ENCODE measurements around the gene MAP3K3. TPM values are rescaled to one million over a fixed set of nuclear protein-coding genes. Genes with fewer than 3 reads are reported as not detected.
A peak's percentile ranks its signal among the peaks of the same experiment; 100 is the strongest.

The MAP3K3 gene
- total RNA-seq, 4 donors from 2014 or later: 47.0 to 89.8 (median 53.7) TPM

DNA sequence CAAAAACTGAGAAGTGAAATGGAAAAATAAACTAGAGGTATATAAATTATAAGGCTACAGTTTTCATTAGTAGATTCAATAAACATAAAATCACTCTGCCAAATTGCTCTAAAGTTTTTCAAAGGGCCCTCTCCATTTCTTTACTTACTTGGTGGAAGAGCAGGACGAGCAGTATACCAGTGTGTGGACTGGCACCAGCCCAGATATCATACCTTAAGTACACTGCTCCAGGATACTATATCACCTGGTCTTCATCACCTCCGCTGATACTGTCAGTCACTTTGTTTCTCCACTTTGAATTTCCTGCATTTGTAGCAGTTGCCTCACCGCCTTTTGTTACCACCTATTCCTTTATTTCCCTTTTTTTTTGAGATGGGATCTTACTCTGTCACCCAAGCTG lies 37.6 kb downstream of the MAP3K3 start:
- ATAC-seq (ENCODE audit: low FRiP score) (no peak), DNase-seq (ENCODE audit: low spot score) (no peak)
- no peak for TF ChIP-seq CTCF (IDR thresholded peaks at IDR 0.05)

GRCh38 chr17:63665527-63666214 lies 43.5 kb downstream of the MAP3K3 start:
- no peak for TF ChIP-seq CTCF (IDR thresholded peaks at IDR 0.05)
- no peak for ATAC-seq (ENCODE audit: low FRiP score)

GRCh38 chr17:63672856-63673255 lies 50.6 kb downstream of the MAP3K3 start:
- ATAC-seq (ENCODE audit: low FRiP score) (no peak), DNase-seq (ENCODE audit: low spot score) (no peak)
- TF ChIP-seq CTCF (IDR thresholded peaks at IDR 0.05): no peak

More at GRCh38 chr17:63665527-63666214, 43.5 kb downstream of the MAP3K3 start:
- DNase-seq (ENCODE audit: low spot score): no peak

DNA sequence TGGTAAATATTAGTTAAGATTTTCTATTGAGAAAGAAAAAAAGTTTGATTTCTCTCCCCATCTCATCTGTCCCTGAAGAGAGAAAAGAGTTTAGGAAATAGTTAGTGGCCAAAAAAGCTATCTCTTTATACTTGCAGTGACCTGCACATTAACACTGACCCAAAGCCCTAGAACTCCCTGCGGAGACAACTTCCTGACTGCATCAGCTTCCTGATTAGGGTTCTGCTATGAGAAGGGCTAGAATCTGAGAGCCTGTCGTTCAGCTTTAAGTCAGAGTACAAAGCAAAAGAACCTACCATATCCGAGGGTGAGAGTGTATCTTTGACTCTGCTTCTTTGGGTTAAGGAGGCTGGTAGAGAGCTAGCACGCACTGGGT lies 53.0 kb downstream of the MAP3K3 start:
- no peak for DNase-seq (ENCODE audit: low spot score)
- TF ChIP-seq CTCF (IDR thresholded peaks at IDR 0.05): no peak
- peak; percentile 20 for ATAC-seq (ENCODE audit: low FRiP score)

- ATAC-seq (ENCODE audit: low FRiP score) (peak; percentile 69), DNase-seq (ENCODE audit: low spot score) (no peak)
These were observed 53.7 kb downstream of the MAP3K3 start for GRCh38 chr17:63675607-63676546.

DNA sequence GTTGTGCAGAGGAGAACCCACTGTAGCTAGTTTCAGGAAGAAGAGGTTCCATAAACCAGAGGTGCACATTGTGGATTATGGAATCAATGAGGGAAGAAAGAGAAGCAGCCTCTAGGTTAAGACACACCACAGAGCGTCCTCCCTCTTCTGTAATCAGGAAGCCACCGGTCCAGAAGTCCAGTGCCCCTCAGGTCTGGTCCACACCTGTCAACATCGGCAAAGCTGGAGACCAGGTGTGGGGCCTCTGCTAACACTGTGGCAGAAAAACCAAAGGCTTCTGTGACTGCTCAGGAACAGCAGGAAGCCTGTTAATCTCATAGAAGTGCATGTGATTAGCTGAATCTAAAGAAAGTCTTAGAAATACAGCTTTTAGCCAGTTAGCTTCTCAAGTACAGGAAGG lies 54.4 kb downstream of the MAP3K3 start:
- no peak for TF ChIP-seq CTCF (IDR thresholded peaks at IDR 0.05)
- DNase-seq (ENCODE audit: low spot score): no peak
- ATAC-seq (ENCODE audit: low FRiP score): no peak

More at GRCh38 chr17:63675607-63676546, 53.7 kb downstream of the MAP3K3 start:
- TF ChIP-seq CTCF (IDR thresholded peaks at IDR 0.05): no peak

All from omental fat pad (tissue), 4 donors.